T-helper 1 cell treated with Interleukin-12 subunit alpha and Interleukin-12 subunit beta and Interleukin-4 antibody, amounts not matched to agents 30 ng/mL and 1 ng/mL, for 36 hours (primary cell): ENCODE results near the gene LAMA3. TPM values are rescaled to one million over a fixed set of nuclear protein-coding genes. Genes with fewer than 3 reads are reported as not detected.

Experiments used
- intact Hi-C: fragments of 100-400 bp; cut with micrococcal nuclease; formaldehyde crosslinking; loops from one replicate; pipeline ENCODE4 v1.15.1; 2024
- total RNA-seq: library from RNA; stranded (reverse); gene quantifications from 2 replicates; pipeline ENCODE4 v1.2.3, GENCODE V29; 2022

LAMA3 gene
- total RNA-seq, 1 donor from 2014 or later, result not detected

- intact Hi-C loops, result no loop called here
Measured at GRCh38 chr18:23667114-23667513, 22.1 kb upstream of the LAMA3 start.

- intact Hi-C loops, result no loop called here
Measured at GRCh38 chr18:23668731-23669130, 20.5 kb upstream of the LAMA3 start.

GRCh38 chr18:23669202-23669766, 20.0 kb upstream of the LAMA3 start:
- intact Hi-C loops, result no loop called here

GRCh38 chr18:23669804-23670405, 19.3 kb upstream of the LAMA3 start:
- intact Hi-C loops, result no loop called here

GRCh38 chr18:23671564-23671963, 17.7 kb upstream of the LAMA3 start:
- intact Hi-C loops, result no loop called here

- intact Hi-C loops, result no loop called here
Measured at GRCh38 chr18:23673725-23674124, 15.5 kb upstream of the LAMA3 start.

GRCh38 chr18:23675236-23675635, 14.0 kb upstream of the LAMA3 start:
- intact Hi-C loops, result no loop called here

GRCh38 chr18:23675896-23676295, 13.4 kb upstream of the LAMA3 start:
- intact Hi-C loops, result no loop called here

GRCh38 chr18:23682045-23682444, 7.2 kb upstream of the LAMA3 start:
- intact Hi-C loops, result no loop called here

GRCh38 chr18:23682472-23682871, 6.8 kb upstream of the LAMA3 start:
- intact Hi-C loops, result no loop called here

GRCh38 chr18:23683155-23683554, 6.1 kb upstream of the LAMA3 start:
- intact Hi-C loops, result no loop called here

- intact Hi-C loops, result no loop called here
Measured at GRCh38 chr18:23683671-23684070, 5.6 kb upstream of the LAMA3 start.

- intact Hi-C loops, result loop anchor here (5.0 kb wide), 1 partner anchor 773 kb away; no protein-coding TSS in a partner anchor
Measured at GRCh38 chr18:23684515-23685197, 4.6 kb upstream of the LAMA3 start.

GRCh38 chr18:23688528-23688927, 725 bp upstream of the LAMA3 start:
- intact Hi-C loops, result loop anchor here (5.0 kb wide), 1 partner anchor 769 kb away; no protein-coding TSS in a partner anchor

GRCh38 chr18:23689616-23690504, 607 bp downstream of the LAMA3 start:
- intact Hi-C loops, result loop anchor here (5.0 kb wide), 1 partner anchor 767 kb away; no protein-coding TSS in a partner anchor

GRCh38 chr18:23690505-23691068, 1.3 kb downstream of the LAMA3 start:
- intact Hi-C loops, result no loop called here

GRCh38 chr18:23693846-23694245, 4.6 kb downstream of the LAMA3 start:
- intact Hi-C loops, result no loop called here

GRCh38 chr18:23694637-23695430, 5.6 kb downstream of the LAMA3 start:
- intact Hi-C loops, result no loop called here

- intact Hi-C loops, result loop anchor here (5.0 kb wide), 1 partner anchor 111 kb away; no protein-coding TSS in a partner anchor
Measured at GRCh38 chr18:23701017-23701416, 11.8 kb downstream of the LAMA3 start.

GRCh38 chr18:23701544-23702064, 12.4 kb downstream of the LAMA3 start:
- intact Hi-C loops, result loop anchor here (5.0 kb wide), 1 partner anchor 111 kb away; no protein-coding TSS in a partner anchor
